ENCODE measurements around the gene SEBOX. TPM values are rescaled to one million over a fixed set of nuclear protein-coding genes. Genes with fewer than 3 reads are reported as not detected.

SEBOX gene, protein sequence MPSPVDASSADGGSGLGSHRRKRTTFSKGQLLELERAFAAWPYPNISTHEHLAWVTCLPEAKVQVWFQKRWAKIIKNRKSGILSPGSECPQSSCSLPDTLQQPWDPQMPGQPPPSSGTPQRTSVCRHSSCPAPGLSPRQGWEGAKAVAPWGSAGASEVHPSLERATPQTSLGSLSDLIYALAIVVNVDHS
- not detected for polyA plus RNA-seq

DNA sequence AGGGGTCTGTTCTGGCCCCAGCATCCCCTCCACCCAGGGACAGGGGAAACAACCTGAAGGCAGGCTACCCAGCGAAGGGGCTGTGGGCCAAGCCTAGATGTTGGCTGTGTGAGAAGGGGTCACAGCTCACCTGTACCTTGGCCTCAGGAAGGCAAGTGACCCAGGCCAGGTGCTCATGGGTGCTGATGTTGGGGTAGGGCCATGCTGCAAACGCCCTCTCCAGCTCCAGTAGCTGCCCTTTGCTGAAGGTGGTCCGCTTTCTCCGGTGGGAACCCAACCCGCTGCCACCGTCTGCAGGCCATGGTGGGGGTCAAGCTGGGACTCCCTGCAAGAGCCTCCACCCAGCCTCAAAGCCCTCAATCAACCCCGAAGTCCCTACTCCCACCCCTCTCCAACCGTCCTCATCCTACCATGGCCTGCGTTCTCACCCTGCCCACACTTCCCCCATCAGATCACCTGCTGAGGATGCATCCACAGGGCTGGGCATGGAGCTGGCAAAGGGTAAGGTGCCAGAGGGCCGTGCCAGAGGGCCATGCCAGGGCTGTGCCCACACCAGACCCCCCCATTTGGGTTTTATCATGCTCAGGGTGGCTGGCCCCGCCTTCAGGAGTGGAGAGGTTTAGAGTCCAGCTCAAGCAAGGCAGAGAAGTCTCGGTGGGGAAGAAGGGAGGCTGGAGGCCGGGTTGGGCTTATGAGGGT, at the start of gene SEBOX:
Gene SEBOX (minus strand): TSS at position 535 of the 699 bp plus-strand sequence. CDS start 48 bp downstream, at position 487.
- Histone ChIP-seq H3K27me3 (ENCODE audit: control insufficient read depth in 1 of 2, insufficient read depth in 2 of 2, low read length in 2 of 2) (no peaks in the 10 kb centered on the region), H3K4me1 (ENCODE audit: control insufficient read depth in 2 of 2, insufficient read depth in 2 of 2, low read length in 1 of 2) (no peaks in the 10 kb centered on the region), H3K36me3 (ENCODE audit: control insufficient read depth in 2 of 2, insufficient read depth in 2 of 2, low read length in 1 of 2) (peaks cover 15 to 24% of the 10 kb centered on the region in 2 donors), H3K27ac (ENCODE audit: low read depth in 2 of 2, low read length in 1 of 2) (no peak within 1 kb of the TSS), H3K4me3 (ENCODE audit: low read depth in 1 of 2, low read length in 2 of 2) (no peak within 1 kb of the TSS), H3K9me3 (ENCODE audit: control insufficient read depth in 2 of 2, insufficient read depth in 1 of 2, low read depth in 1 of 2, low read length in 1 of 2) (no peaks in the 10 kb centered on the region)
- 90 to 92% methylated on average over 12 to 13 of the region's 13 CpGs for WGBS, 2 donors

DNA sequence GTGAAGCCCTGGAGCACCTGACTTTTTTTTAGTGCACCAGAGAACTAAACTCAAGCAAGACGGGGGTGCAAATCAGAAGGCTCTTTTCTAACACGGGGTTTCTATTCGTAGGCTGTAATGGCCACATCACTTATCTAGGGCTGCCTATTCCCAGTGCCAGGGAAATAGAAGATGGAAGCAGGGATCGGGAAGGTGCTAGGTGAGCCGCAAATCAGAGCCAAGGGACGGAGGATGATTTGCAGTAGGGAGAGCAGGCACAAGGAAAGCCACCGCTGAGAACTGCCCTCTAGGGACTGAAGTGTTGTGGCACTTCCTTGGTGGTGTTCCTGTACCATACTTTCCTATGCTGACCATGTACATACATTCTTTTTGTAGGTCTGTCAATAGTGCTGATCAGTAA, 48.8 kb upstream of the SEBOX start:
- H3K4me3 ChIP-seq (ENCODE audit: low read depth in 1 of 2, low read length in 2 of 2) = no peak overlapping the region
- H3K27ac ChIP-seq (ENCODE audit: low read depth in 2 of 2, low read length in 1 of 2) = no peak overlapping the region
- H3K36me3 ChIP-seq (ENCODE audit: control insufficient read depth in 2 of 2, insufficient read depth in 2 of 2, low read length in 1 of 2) = no peaks in the 10 kb centered on the region
- no peaks in the 10 kb centered on the region for H3K9me3 ChIP-seq (ENCODE audit: control insufficient read depth in 2 of 2, insufficient read depth in 1 of 2, low read depth in 1 of 2, low read length in 1 of 2)
- 65 to 68% methylated on average over 7 of the region's 7 CpGs for WGBS, 2 donors
- H3K27me3 ChIP-seq (ENCODE audit: control insufficient read depth in 1 of 2, insufficient read depth in 2 of 2, low read length in 2 of 2) = no peaks in the 10 kb centered on the region
- no peaks in the 10 kb centered on the region for H3K4me1 ChIP-seq (ENCODE audit: control insufficient read depth in 2 of 2, insufficient read depth in 2 of 2, low read length in 1 of 2)

DNA sequence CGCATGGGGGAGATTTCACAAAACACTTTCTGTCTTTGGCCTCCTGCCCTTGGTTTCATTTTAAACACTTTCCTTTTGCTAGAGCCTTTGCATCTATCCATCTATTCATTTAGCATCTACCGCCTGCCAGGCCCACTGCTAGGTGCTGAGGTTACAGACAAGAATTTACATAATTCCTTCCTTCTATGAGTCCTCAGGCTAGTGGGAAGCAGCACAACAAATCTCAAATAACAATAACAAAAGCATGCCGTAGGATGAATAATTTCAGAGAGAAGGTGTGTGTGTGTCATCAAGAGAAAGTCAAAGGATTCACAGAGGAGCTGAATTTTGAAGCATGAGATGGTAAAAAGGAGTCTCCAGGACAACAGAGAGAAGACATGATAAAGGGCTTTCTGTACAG, 47.1 kb upstream of the SEBOX start:
- H3K27ac ChIP-seq (ENCODE audit: low read depth in 2 of 2, low read length in 1 of 2) = no peak overlapping the region
- no peaks in the 10 kb centered on the region for H3K9me3 ChIP-seq (ENCODE audit: control insufficient read depth in 2 of 2, insufficient read depth in 1 of 2, low read depth in 1 of 2, low read length in 1 of 2)
- no peaks in the 10 kb centered on the region for H3K36me3 ChIP-seq (ENCODE audit: control insufficient read depth in 2 of 2, insufficient read depth in 2 of 2, low read length in 1 of 2)
- WGBS, 2 donors = 65 to 79% methylated on average over 3 of the region's 3 CpGs
- no peak overlapping the region for H3K4me3 ChIP-seq (ENCODE audit: low read depth in 1 of 2, low read length in 2 of 2)
- no peaks in the 10 kb centered on the region for H3K4me1 ChIP-seq (ENCODE audit: control insufficient read depth in 2 of 2, insufficient read depth in 2 of 2, low read length in 1 of 2)
- H3K27me3 ChIP-seq (ENCODE audit: control insufficient read depth in 1 of 2, insufficient read depth in 2 of 2, low read length in 2 of 2) = no peaks in the 10 kb centered on the region

DNA sequence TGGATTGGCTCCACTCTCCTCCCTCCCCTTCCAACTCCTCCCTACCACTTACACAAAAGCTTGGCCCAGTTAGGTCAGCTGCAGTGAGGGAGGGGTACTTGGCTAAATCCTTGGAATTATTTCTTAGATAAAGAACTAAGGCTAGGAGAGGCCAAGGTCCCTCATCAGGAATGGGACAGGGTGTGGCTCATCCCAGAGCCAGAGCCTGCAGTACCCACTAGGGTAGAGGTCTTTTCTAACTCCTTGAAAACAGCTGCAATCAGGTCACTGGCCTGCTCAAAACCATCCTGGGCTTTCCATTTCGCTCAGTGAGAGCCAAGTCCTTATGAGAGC, 42.9 kb upstream of the SEBOX start:
- 67 to 83% methylated on average over 1 of the region's 1 CpG for WGBS, 2 donors
- Histone ChIP-seq H3K4me1 (ENCODE audit: control insufficient read depth in 2 of 2, insufficient read depth in 2 of 2, low read length in 1 of 2) (peaks cover 0 to 10% of the 10 kb centered on the region in 2 donors), H3K4me3 (ENCODE audit: low read depth in 1 of 2, low read length in 2 of 2) (no peak overlapping the region), H3K9me3 (ENCODE audit: control insufficient read depth in 2 of 2, insufficient read depth in 1 of 2, low read depth in 1 of 2, low read length in 1 of 2) (no peaks in the 10 kb centered on the region), H3K27me3 (ENCODE audit: control insufficient read depth in 1 of 2, insufficient read depth in 2 of 2, low read length in 2 of 2) (no peaks in the 10 kb centered on the region), H3K27ac (ENCODE audit: low read depth in 2 of 2, low read length in 1 of 2) (no peak overlapping the region), H3K36me3 (ENCODE audit: control insufficient read depth in 2 of 2, insufficient read depth in 2 of 2, low read length in 1 of 2) (no peaks in the 10 kb centered on the region)

DNA sequence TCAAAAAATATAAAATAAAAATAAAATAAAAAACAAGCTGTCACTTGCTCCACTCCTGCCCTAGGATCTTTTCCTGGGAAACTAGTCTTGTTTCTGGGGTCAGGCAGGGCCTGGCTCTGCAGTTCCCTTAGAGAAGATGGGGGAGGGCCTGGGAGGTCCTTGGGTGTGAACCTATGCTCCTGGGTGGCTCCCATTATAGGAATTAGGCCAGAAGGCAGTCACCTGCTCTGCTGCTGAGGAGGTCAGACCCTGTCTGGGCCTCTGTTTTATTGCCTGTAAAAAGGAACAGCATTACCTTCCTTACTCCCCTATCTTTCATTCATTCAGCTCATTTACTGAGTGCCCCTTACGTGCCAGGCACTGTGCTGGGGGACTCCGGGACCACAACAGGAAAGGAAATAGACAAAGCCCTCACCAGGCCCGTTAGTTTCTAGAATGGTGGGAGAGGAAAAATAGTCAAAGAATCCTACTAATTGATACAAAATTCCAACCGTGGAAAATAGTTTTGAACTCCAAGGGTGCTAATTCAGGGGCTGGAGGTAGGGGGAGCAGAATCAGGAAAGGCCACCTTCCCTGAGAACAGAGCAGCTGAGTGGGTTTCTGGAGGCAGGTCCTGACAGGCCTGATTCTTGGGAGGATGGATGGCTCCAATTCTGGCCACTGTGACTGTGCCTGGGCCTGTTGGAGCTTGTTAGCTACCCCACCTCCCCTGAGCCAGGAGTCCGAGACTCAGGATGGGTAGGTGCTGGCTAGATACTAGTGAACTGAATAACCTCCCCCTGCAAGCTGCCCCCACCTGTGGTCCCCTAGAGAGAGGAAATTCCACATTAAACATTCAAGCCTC, 42.4 kb upstream of the SEBOX start:
- WGBS, 2 donors = 63 to 68% methylated on average over 5 of the region's 5 CpGs
- Histone ChIP-seq H3K9me3 (ENCODE audit: control insufficient read depth in 2 of 2, insufficient read depth in 1 of 2, low read depth in 1 of 2, low read length in 1 of 2) (no peaks in the 10 kb centered on the region), H3K36me3 (ENCODE audit: control insufficient read depth in 2 of 2, insufficient read depth in 2 of 2, low read length in 1 of 2) (no peaks in the 10 kb centered on the region), H3K4me1 (ENCODE audit: control insufficient read depth in 2 of 2, insufficient read depth in 2 of 2, low read length in 1 of 2) (peaks cover 0 to 10% of the 10 kb centered on the region in 2 donors), H3K4me3 (ENCODE audit: low read depth in 1 of 2, low read length in 2 of 2) (no peak overlapping the region), H3K27ac (ENCODE audit: low read depth in 2 of 2, low read length in 1 of 2) (no peak overlapping the region), H3K27me3 (ENCODE audit: control insufficient read depth in 1 of 2, insufficient read depth in 2 of 2, low read length in 2 of 2) (no peaks in the 10 kb centered on the region)

DNA sequence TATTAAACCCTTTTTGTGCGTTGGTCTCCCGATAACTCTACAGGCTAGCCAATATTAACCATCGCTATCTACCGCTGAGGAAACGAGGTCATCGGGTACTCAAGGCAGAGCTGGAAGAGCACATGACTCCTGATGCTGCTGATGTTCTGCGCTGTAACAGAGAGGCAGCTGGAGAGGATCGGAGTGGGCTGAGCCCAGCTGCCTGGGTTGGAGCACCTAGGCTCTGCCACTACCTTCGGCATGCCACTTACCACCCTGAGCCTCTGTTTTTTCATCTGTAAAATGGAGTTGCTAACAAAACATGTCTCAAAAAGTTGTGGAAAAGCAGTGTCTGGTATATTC, 41.4 kb upstream of the SEBOX start:
- Histone ChIP-seq H3K4me3 (ENCODE audit: low read depth in 1 of 2, low read length in 2 of 2) (peak overlapping the region; percentile 61 to 70), H3K27ac (ENCODE audit: low read depth in 2 of 2, low read length in 1 of 2) (no peak overlapping the region), H3K9me3 (ENCODE audit: control insufficient read depth in 2 of 2, insufficient read depth in 1 of 2, low read depth in 1 of 2, low read length in 1 of 2) (no peaks in the 10 kb centered on the region), H3K27me3 (ENCODE audit: control insufficient read depth in 1 of 2, insufficient read depth in 2 of 2, low read length in 2 of 2) (no peaks in the 10 kb centered on the region), H3K4me1 (ENCODE audit: control insufficient read depth in 2 of 2, insufficient read depth in 2 of 2, low read length in 1 of 2) (peaks cover 0 to 10% of the 10 kb centered on the region in 2 donors), H3K36me3 (ENCODE audit: control insufficient read depth in 2 of 2, insufficient read depth in 2 of 2, low read length in 1 of 2) (no peaks in the 10 kb centered on the region)
- 22 to 33% methylated on average over 9 of the region's 9 CpGs for WGBS, 2 donors

DNA sequence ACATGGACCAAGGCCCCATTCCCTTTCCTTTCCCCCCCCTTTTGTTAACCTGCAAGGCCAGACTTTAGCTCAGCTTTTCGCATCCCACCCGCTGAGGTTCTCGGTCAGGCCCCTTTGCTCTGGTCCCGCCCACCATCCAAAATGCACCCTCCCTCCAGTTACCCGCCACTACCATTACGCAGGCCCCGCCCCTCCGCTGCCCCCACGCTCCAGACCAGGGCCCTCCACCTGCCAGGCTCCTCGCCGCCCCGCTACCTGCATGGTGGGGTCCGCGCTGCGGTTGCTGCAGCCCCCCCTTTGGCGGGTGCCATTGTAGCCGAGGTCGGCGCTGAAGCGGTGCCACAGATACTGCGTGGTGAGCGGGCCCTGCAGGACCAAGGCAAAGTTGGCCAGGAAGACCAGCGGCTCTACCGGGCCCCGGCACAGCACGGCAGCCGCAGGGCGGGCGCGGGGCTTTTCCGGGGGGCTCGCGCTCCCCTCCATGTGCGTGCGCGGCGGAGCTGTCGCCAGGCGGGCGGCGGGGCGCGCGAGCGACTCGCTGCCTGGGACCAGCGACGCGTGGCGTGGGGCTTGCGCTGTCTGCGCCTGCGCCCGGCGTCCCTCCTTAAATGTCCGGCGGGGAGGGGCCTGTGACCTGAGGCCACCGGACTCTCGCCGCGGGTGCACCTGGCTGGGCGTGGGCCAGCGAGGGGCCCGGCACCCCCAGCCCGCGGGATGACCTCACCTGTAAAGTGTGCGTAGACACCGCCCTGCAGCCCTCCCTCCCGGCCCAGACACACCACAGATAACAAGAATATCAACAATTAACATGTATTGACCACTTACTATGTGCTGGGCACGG, 40.9 kb upstream of the SEBOX start, which contains the start of gene SLC46A1:
Gene SLC46A1 (minus strand): TSS at position 581 of the 841 bp plus-strand sequence. CDS start 98 bp downstream, at position 483.
- 1% methylated on average over 64 to 70 of the region's 70 CpGs for WGBS, 2 donors
- Histone ChIP-seq H3K4me1 (ENCODE audit: control insufficient read depth in 2 of 2, insufficient read depth in 2 of 2, low read length in 1 of 2) (peaks cover 0 to 10% of the 10 kb centered on the region in 2 donors), H3K4me3 (ENCODE audit: low read depth in 1 of 2, low read length in 2 of 2) (peak within 1 kb of the TSS; percentile 61 to 70), H3K27me3 (ENCODE audit: control insufficient read depth in 1 of 2, insufficient read depth in 2 of 2, low read length in 2 of 2) (no peaks in the 10 kb centered on the region), H3K27ac (ENCODE audit: low read depth in 2 of 2, low read length in 1 of 2) (peak within 1 kb of the TSS in 1 of 2 donors; percentile 21), H3K9me3 (ENCODE audit: control insufficient read depth in 2 of 2, insufficient read depth in 1 of 2, low read depth in 1 of 2, low read length in 1 of 2) (no peaks in the 10 kb centered on the region), H3K36me3 (ENCODE audit: control insufficient read depth in 2 of 2, insufficient read depth in 2 of 2, low read length in 1 of 2) (no peaks in the 10 kb centered on the region)

DNA sequence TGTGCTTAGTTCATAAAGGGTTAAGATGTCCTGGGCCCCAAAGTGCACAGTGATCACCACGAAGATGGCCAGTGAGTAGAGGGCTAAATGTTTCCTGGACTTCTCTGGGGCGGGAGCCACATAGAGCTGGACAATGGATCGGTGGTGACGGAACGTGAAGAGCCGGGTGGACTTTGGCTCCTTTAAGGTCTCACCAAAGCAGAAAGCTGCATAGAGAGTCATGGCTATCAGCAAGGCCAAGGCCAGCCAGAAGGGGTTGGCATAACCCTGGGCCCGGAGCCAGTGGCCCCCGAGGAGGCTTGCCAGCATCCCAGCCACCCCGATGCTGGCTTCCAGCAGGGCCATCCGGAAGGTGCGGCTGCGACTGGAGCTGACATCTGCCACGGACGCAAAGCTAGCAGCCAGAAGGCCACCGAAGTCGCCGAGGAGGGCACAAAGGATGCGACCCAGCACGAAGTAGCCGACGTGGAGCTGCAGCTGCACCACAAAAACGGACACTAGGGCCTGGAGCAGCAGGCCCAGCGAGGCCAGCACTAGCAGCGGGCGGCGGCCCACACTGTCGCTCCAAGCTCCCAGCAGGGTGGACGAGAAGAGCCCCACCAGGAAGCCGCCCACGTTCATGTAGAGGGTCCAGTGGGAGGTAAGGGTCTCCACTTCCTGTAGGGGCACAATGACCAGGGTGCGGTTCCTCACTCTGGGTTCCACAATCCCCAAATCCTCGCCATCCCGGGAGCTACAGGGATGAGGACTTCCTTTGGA, 40.0 kb upstream of the SEBOX start:
- H3K4me3 ChIP-seq (ENCODE audit: low read depth in 1 of 2, low read length in 2 of 2) = peak overlapping the region; percentile 61 to 70
- H3K27ac ChIP-seq (ENCODE audit: low read depth in 2 of 2, low read length in 1 of 2) = no peak overlapping the region
- 42 to 46% methylated on average over 33 of the region's 33 CpGs for WGBS, 2 donors
- peaks cover 0 to 10% of the 10 kb centered on the region in 2 donors for H3K4me1 ChIP-seq (ENCODE audit: control insufficient read depth in 2 of 2, insufficient read depth in 2 of 2, low read length in 1 of 2)
- H3K27me3 ChIP-seq (ENCODE audit: control insufficient read depth in 1 of 2, insufficient read depth in 2 of 2, low read length in 2 of 2) = no peaks in the 10 kb centered on the region
- H3K36me3 ChIP-seq (ENCODE audit: control insufficient read depth in 2 of 2, insufficient read depth in 2 of 2, low read length in 1 of 2) = peaks cover 0 to 3% of the 10 kb centered on the region in 2 donors
- no peaks in the 10 kb centered on the region for H3K9me3 ChIP-seq (ENCODE audit: control insufficient read depth in 2 of 2, insufficient read depth in 1 of 2, low read depth in 1 of 2, low read length in 1 of 2)

Measured in esophagus (tissue), 2 donors.